Measurements from ENCODE around the gene WIPF1.

- TF ChIP-seq CTCF (IDR thresholded peaks at IDR 0.05 in 2 of 3, conservative IDR thresholded peaks at IDR 0.05 in 1 of 3; ENCODE audit: borderline replicate concordance in 1 of 3, insufficient read depth in 1 of 3, low read depth in 2 of 3, low read length in 2 of 3) (no peak), EZH2 (IDR thresholded peaks at IDR 0.05) (no peak), EGR1 (IDR thresholded peaks at IDR 0.05; ENCODE audit: low read depth) (no peak), POLR2A (IDR thresholded peaks at IDR 0.05; ENCODE audit: borderline replicate concordance, extremely low read depth, insufficient read depth, insufficient read length) (no peak), ZBTB33 (IDR thresholded peaks at IDR 0.05; ENCODE audit: extremely low read depth, insufficient replicate concordance, low read length) (no peak), POLR2AphosphoS5 (IDR thresholded peaks at IDR 0.05; ENCODE audit: low read depth, low read length) (no peak), ZNF274 (IDR thresholded peaks at IDR 0.05; ENCODE audit: low read depth, low read length) (no peak), RAD21 (IDR thresholded peaks at IDR 0.05; ENCODE audit: low read depth) (no peak), SRF (IDR thresholded peaks at IDR 0.05; ENCODE audit: low read depth) (no peak), FOSL1 (IDR thresholded peaks at IDR 0.05; ENCODE audit: low read depth) (no peak), SIN3A (IDR thresholded peaks at IDR 0.05; ENCODE audit: low read depth) (no peak)
- TF ChIP-seq, protein P1, sequence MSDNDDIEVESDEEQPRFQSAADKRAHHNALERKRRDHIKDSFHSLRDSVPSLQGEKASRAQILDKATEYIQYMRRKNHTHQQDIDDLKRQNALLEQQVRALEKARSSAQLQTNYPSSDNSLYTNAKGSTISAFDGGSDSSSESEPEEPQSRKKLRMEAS (IDR thresholded peaks at IDR 0.05) = no peak
These were observed 43.0 kb downstream of the WIPF1 start for GRCh38 chr2:174554529-174555150.

Data from HCT116 (cell line).